Common myeloid progenitor, CD34-positive (primary cell): Measurements from ENCODE around the gene KCNJ10.

ENCODE experiments used
- CTCF ChIA-PET: fragments of 350-600 bp; sonication (Branson Sonifier 250); formaldehyde crosslinking; loops from one replicate; lab custom pipeline; 2021; ENCODE audit warnings: antibody characterized with exemption; lab: Charles Lee
- POLR2A ChIA-PET: fragments of 350-600 bp; sonication (Branson Sonifier 250); formaldehyde crosslinking; loops from one replicate; lab custom pipeline; 2021; ENCODE audit warnings: antibody characterized with exemption; lab: Charles Lee
- DNase-seq, 3 donors: peaks; one replicate each; pipeline versions ENCODE4 v3.0.0 to v3.0.0-alpha.2; 2013
- H3K27ac ChIP-seq, 2 experiments: 1 replicate in 1 of 2; 2 replicates in 1 of 2; pipeline ENCODE4 v1.7.0; 2013; ENCODE audit warnings: inconsistent platforms in 2 of 2, low read length in 2 of 2, mild to moderate bottlenecking in 2 of 2, low read depth in 1 of 2, moderate library complexity in 1 of 2; ENCODE audit not compliant: severe bottlenecking in 2 of 2, insufficient read depth in 1 of 2, poor library complexity in 1 of 2
- H3K27me3 ChIP-seq, 5 experiments: replicated peaks in 2 of 5; 1 replicate in 3 of 5; 2 replicates in 2 of 5; pipeline versions ENCODE4 v1.6.1 to v1.7.0; 2013; ENCODE audit warnings: low read length in 4 of 5, mild to moderate bottlenecking in 2 of 5, moderate library complexity in 2 of 5, inconsistent platforms in 1 of 5; ENCODE audit not compliant: insufficient read depth in 5 of 5, control insufficient read depth in 4 of 5
- H3K36me3 ChIP-seq, 4 experiments: 1 replicate in 2 of 4; 2 replicates in 2 of 4; pipeline versions ENCODE4 v1.6.1 to v1.7.0; 2013; ENCODE audit warnings: low read length in 3 of 4, control low read depth in 1 of 4, mild to moderate bottlenecking in 1 of 4; ENCODE audit not compliant: control insufficient read depth in 4 of 4, insufficient read depth in 4 of 4
- H3K4me1 ChIP-seq, 4 experiments: 1 replicate in 3 of 4; 2 replicates in 1 of 4; pipeline versions ENCODE4 v1.6.1 to v1.7.1; 2013; ENCODE audit warnings: low read length in 3 of 4, mild to moderate bottlenecking in 3 of 4, control low read depth in 1 of 4, inconsistent platforms in 1 of 4, moderate library complexity in 1 of 4; ENCODE audit not compliant: control insufficient read depth in 4 of 4, insufficient read depth in 4 of 4; ENCODE audit errors: control extremely low read depth in 1 of 4
- H3K4me3 ChIP-seq, 7 experiments: 1 replicate in 4 of 7; 2 replicates in 3 of 7; pipeline versions ENCODE4 v1.5.1 to v1.7.0; 2013; ENCODE audit warnings: mild to moderate bottlenecking in 7 of 7, low read length in 6 of 7, moderate library complexity in 6 of 7, inconsistent platforms in 2 of 7, low read depth in 2 of 7, control low read depth in 1 of 7; ENCODE audit not compliant: insufficient read depth in 4 of 7, control insufficient read depth in 1 of 7; ENCODE audit errors: extremely low read depth in 1 of 7
- H3K9me3 ChIP-seq, 5 experiments: 1 replicate in 4 of 5; 2 replicates in 1 of 5; pipeline versions ENCODE4 v1.6.1 to v1.7.1; 2013; ENCODE audit warnings: low read length in 4 of 5, mild to moderate bottlenecking in 2 of 5, inconsistent platforms in 1 of 5, low read depth in 1 of 5, moderate library complexity in 1 of 5; ENCODE audit not compliant: control insufficient read depth in 4 of 5, insufficient read depth in 2 of 5; ENCODE audit errors: control extremely low read depth in 1 of 5
- WGBS: methylation state at CpG from one replicate; pipeline ENCODE4 v1.1.5; 2013; ENCODE audit not compliant: insufficient coverage; 5-methylcytosine and 5-hydroxymethylcytosine counted together

The KCNJ10 gene

DNA sequence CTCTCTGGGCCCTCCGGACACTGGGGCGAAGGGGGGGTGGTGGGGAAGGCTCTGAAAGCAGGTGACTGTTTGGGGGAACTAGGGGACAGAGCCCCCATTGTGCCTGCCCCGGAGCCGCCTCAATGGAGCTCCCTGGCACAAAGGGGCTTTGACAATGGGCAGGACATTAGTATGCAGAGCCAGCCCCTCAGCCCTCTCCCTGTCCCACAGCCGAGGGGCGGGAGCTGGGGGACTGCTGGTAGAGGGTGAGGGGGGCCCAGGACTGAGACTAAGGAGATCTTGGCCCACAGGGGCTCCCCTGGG, 7.8 kb downstream of the KCNJ10 start:
- H3K27me3 ChIP-seq, result peaks cover 0 to 11% (median 2%) of the 10 kb centered on the region in 5 experiments
- H3K9me3 ChIP-seq, result no peaks in the 10 kb centered on the region
- no peak overlapping the region for H3K27ac ChIP-seq
- ChIA-PET POLR2A (no interaction called here), CTCF (interaction anchor here (2.9 kb wide), 1 partner anchor 17 kb away, joined by 18 read pairs; no protein-coding TSS in a partner anchor)
- WGBS, result 84% methylated on average over 5 of the region's 6 CpGs
- DNase-seq, result no peak
- no peaks in the 10 kb centered on the region for H3K4me1 ChIP-seq
- H3K4me3 ChIP-seq, result no peak overlapping the region
- no peaks in the 10 kb centered on the region for H3K36me3 ChIP-seq

DNA sequence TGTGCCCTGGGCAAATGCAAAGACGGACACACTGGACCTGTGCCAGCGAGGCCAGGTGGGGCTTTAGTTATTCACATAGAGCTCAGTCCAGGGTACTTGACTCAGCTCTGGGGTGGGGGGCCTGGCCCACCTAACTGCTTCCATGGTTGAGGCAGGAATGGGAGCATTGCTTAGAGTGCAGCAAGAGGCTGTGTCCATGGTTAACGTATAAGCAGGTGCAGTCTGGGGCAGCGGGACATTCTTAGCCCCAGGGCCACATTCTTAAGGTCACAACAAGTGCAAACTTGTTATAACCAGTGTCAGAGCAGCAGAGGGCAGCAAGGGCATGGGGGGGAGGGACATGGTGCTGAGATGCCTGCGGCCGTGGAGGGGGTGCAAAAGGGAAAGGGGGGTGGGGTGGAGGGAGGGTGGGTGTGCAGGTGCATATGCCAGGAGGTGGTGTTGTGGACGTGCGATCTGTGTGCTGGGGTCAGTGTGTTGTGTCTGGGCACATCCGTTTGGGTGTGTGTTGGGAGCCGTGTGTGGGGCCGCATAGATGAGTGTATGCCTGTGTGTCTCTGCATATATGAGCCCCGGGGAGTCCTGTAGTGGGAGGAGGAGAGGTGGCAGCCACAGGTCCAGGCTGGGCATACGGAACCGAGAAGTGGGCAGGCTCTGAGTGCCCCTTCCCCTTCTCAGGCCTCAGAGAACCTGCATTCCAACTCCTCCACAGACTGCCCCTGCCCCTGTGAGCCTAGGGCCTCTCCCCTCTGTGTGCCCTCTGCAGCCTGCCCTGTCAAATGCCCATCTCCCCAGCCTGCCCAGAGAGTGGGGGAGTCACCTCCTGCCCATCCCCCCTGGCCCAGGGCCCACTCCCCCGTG, 8.4 kb downstream of the KCNJ10 start:
- H3K36me3 ChIP-seq, result no peaks in the 10 kb centered on the region
- H3K27ac ChIP-seq, result no peak overlapping the region
- 96% methylated on average over 10 of the region's 15 CpGs for WGBS
- no peaks in the 10 kb centered on the region for H3K9me3 ChIP-seq
- no peaks in the 10 kb centered on the region for H3K4me1 ChIP-seq
- ChIA-PET CTCF (interaction anchor here (1.0 to 2.1 kb wide), 3 partner anchors 15 to 54 kb away, joined by 3 to 8 read pairs (median 5); no protein-coding TSS in a partner anchor), POLR2A (interaction anchor here (1.0 kb wide), 1 partner anchor 13 kb away, joined by 3 read pairs; no protein-coding TSS in a partner anchor)
- no peak for DNase-seq
- H3K27me3 ChIP-seq, result peaks cover 0 to 11% (median 0%) of the 10 kb centered on the region in 5 experiments
- H3K4me3 ChIP-seq, result no peak overlapping the region

DNA sequence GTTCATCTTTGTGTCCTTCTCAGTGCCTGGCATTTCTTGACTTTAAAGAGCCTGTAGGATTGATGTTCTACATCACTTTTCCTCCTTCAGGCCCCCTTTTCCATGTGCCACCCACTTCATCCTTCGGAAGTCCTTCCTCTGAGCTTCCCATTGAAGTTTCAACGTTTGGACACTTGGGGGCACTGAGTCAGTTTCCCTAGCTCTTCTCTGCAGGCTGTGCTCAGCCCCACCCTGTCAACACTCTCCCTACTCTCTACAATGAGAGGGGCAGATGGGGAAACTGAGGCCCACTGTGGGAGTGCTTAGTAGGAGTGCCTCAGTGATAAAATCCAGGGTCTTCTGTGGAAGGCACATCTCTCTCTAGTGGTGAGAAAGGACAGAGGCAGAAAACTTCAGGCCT, 11.9 kb downstream of the KCNJ10 start:
- Histone ChIP-seq H3K9me3 (no peaks in the 10 kb centered on the region), H3K4me1 (no peaks in the 10 kb centered on the region), H3K27me3 (peaks cover 0 to 8% (median 0%) of the 10 kb centered on the region in 5 experiments), H3K36me3 (no peaks in the 10 kb centered on the region), H3K27ac (no peak overlapping the region), H3K4me3 (no peak overlapping the region)
- DNase-seq, result no peak
- ChIA-PET POLR2A (no interaction called here), CTCF (interaction anchor here (0.6 to 3.9 kb wide), 8 partner anchors 8 to 51 kb away, joined by 3 to 25 read pairs (median 4); no protein-coding TSS in a partner anchor)
- WGBS, result no CpG with 5 or more reads among the region's 2 CpGs

DNA sequence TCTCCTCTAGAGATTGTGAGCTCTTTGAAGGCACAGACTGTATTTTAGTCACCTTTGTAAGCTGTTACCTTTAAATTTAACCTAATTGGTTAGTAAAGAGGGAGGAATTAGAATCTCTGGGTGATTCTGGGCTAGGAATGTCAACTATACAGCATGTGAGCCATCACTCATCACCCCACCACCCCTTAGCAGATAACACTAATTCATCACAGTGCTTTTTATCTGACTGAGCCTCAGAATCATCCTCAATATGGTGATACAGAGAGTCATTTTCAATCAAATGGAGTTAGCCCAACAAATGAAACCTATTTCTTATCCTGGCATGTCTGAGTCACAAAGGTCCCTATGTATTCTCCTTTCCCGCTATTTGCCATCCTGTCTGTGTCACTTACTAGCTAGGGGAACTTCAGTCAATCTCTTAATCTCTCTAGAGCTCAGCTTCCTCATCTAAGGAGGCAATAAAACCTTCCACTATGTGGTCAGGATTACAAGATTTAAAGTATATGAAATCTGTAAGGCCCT, 13.3 kb downstream of the KCNJ10 start:
- POLR2A ChIA-PET, result no interaction called here
- Histone ChIP-seq H3K27me3 (peaks cover 0 to 16% (median 0%) of the 10 kb centered on the region in 5 experiments), H3K4me3 (no peak overlapping the region), H3K36me3 (no peaks in the 10 kb centered on the region), H3K27ac (no peak overlapping the region), H3K9me3 (no peaks in the 10 kb centered on the region), H3K4me1 (no peaks in the 10 kb centered on the region)
- 70% methylated on average over 1 of the region's 1 CpG for WGBS
- DNase-seq, result peak in 2 of 3 donors; percentile 12 to 23
- CTCF ChIA-PET, result interaction anchor here (1.0 to 3.9 kb wide), 6 partner anchors 9 to 49 kb away, joined by 3 to 22 read pairs (median 4); no protein-coding TSS in a partner anchor

DNA sequence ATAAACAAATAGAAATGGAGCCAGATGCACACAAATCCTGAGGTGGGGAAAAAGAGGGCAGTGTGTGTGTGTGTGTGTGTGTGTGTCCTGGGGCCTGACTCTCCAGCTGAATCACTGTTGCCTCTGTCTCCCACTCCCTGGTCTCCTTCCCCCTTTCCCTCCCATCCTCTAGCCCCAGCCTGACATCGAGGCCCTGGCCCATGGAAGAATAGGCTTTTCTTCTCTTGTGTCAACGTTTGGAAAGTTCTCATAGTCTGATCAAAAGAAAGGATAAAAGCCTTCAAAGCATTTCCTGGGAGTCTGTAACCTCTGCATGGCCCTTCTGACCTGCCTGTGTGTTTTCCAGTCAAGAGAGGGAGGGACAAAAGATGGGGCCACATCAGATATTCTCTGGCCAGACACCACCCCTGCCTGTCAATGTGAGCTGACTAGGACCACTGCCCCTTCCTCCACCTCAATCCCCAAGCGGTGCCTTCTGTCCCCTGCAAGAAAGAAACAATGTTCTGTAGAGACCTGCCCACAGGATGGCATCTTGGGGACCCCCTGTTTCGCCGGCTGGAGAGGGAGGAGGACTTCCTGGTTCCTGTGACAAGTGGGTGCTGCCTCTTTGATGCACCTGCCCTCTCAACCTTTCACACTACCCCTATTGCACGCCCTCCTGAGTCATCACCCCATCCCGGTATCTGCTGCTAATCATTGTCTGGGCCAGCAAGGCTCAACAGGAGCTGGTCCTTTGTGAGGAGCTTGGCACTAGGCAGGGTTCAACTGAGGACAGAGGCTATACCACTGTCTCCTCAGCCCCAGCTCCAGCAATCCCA, 16.2 kb downstream of the KCNJ10 start:
- H3K36me3 ChIP-seq, result no peaks in the 10 kb centered on the region

DNA sequence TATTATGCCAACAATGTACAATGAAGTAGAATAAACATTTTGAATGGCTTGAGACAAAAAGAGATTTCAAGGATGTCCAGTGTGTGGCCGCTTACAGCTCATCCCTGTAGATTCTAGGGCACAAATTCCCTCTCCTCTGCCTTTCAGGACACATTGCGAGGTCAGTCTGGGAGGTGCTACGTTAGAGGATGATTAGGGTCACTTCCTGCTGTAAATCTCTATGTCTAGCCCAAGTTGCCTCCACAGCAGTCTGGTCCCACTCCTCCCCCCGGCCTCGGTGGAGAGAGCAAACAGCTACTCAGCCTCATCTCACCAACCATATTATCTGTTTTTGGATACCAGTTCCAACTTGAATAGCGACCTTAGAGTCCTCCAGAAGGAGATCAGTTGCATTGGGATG, 17.0 kb downstream of the KCNJ10 start:
- Histone ChIP-seq H3K4me1 (peaks cover 0 to 7% (median 2%) of the 10 kb centered on the region in 4 experiments), H3K4me3 (no peak overlapping the region), H3K27ac (no peak overlapping the region), H3K27me3 (peaks cover 0 to 17% (median 0%) of the 10 kb centered on the region in 5 experiments), H3K9me3 (no peaks in the 10 kb centered on the region), H3K36me3 (no peaks in the 10 kb centered on the region)
- POLR2A ChIA-PET, result no interaction called here
- DNase-seq, result no peak
- CTCF ChIA-PET, result interaction anchor here (0.7 to 5.0 kb wide), 5 partner anchors 16 to 45 kb away, joined by 3 to 32 read pairs (median 3); partner anchors contain the start of gene IGSF8
- 76% methylated on average over 6 of the region's 6 CpGs for WGBS

More for the DNA sequence above, 16.2 kb downstream of the KCNJ10 start:
- Histone ChIP-seq H3K27ac (no peak overlapping the region), H3K4me1 (no peaks in the 10 kb centered on the region), H3K4me3 (no peak overlapping the region), H3K9me3 (no peaks in the 10 kb centered on the region), H3K27me3 (peaks cover 0 to 15% (median 0%) of the 10 kb centered on the region in 5 experiments)
- CTCF ChIA-PET, result interaction anchor here (0.7 to 5.0 kb wide), 5 partner anchors 10 to 47 kb away, joined by 3 to 32 read pairs (median 5); partner anchors contain the start of gene IGSF8
- POLR2A ChIA-PET, result no interaction called here
- DNase-seq, result no peak
- 79% methylated on average over 5 of the region's 7 CpGs for WGBS
